Liver (tissue), 9 donors: ENCODE results near the gene EFNA3. TPM values are rescaled to one million over a fixed set of nuclear protein-coding genes. Genes with fewer than 3 reads are reported as not detected.

Experiments
- DNase-seq: peaks from one replicate; pipeline ENCODE4 v3.0.0-alpha.2; 2017; ENCODE audit warnings: low spot score
- H3K27ac ChIP-seq, 2 donors: one replicate each; pipeline ENCODE4 v1.7.0; 2013; ENCODE audit warnings: inconsistent platforms in 2 of 2, low read length in 2 of 2, control low read depth in 1 of 2, low read depth in 1 of 2, mild to moderate bottlenecking in 1 of 2
- H3K27me3 ChIP-seq, 4 donors: one replicate each; pipeline versions ENCODE4 v1.6.1 to v1.7.0; 2013; ENCODE audit warnings: low read length in 3 of 4, inconsistent platforms in 1 of 4, mild to moderate bottlenecking in 1 of 4, moderate library complexity in 1 of 4; ENCODE audit not compliant: control insufficient read depth in 4 of 4, insufficient read depth in 4 of 4
- H3K36me3 ChIP-seq, 4 donors: one replicate each; pipeline versions ENCODE4 v1.6.1 to v1.7.0; 2013; ENCODE audit warnings: low read length in 3 of 4, mild to moderate bottlenecking in 3 of 4, low read depth in 1 of 4, moderate library complexity in 1 of 4; ENCODE audit not compliant: control insufficient read depth in 4 of 4, insufficient read depth in 3 of 4
- H3K4me1 ChIP-seq, 4 donors: one replicate each; pipeline versions ENCODE4 v1.6.1 to v1.7.0; 2013; ENCODE audit warnings: low read length in 3 of 4, mild to moderate bottlenecking in 3 of 4, moderate library complexity in 1 of 4; ENCODE audit not compliant: control insufficient read depth in 4 of 4, insufficient read depth in 4 of 4
- H3K4me3 ChIP-seq, 3 donors: one replicate each; pipeline versions ENCODE4 v1.6.1 to v1.7.0; 2013; ENCODE audit warnings: low read length in 3 of 3, control low read depth in 1 of 3, low read depth in 1 of 3, mild to moderate bottlenecking in 1 of 3
- H3K9ac ChIP-seq, 2 donors: one replicate each; pipeline ENCODE4 v1.7.0; 2013; ENCODE audit warnings: low read length in 2 of 2, mild to moderate bottlenecking in 2 of 2, moderate library complexity in 2 of 2, control low read depth in 1 of 2, low read depth in 1 of 2
- H3K9me3 ChIP-seq, 4 donors: one replicate each; pipeline versions ENCODE4 v1.6.1 to v1.7.0; 2013; ENCODE audit warnings: low read length in 3 of 4; ENCODE audit not compliant: control insufficient read depth in 4 of 4
- ATF3 ChIP-seq: IDR thresholded peaks from 2 replicates; pipeline ENCODE4 v1.6.1; 2016; ENCODE audit warnings: antibody characterized with exemption
- EGR1 ChIP-seq, 2 donors: IDR thresholded peaks; 2 replicates each; pipeline ENCODE4 v1.6.1; 2016 to 2018; ENCODE audit warnings: antibody characterized with exemption in 2 of 2, low read depth in 2 of 2
- FOXA1 ChIP-seq: IDR thresholded peaks from 2 replicates; pipeline ENCODE4 v1.6.1; 2016; ENCODE audit warnings: antibody characterized with exemption
- FOXA2 ChIP-seq: IDR thresholded peaks from 2 replicates; pipeline ENCODE4 v1.6.1; 2016; ENCODE audit warnings: antibody characterized with exemption
- GABPA ChIP-seq, 2 donors: IDR thresholded peaks in 1 of 2; conservative IDR thresholded peaks in 1 of 2; 2 replicates each; pipeline ENCODE4 v1.6.1; 2016; ENCODE audit warnings: antibody characterized with exemption in 2 of 2, mild to moderate bottlenecking in 1 of 2, moderate library complexity in 1 of 2
- HNF4A ChIP-seq, 2 donors: conservative IDR thresholded peaks; 2 replicates each; pipeline ENCODE4 v1.6.1; 2016; ENCODE audit warnings: antibody characterized with exemption in 2 of 2, mild to moderate bottlenecking in 2 of 2
- HNF4G ChIP-seq: IDR thresholded peaks from 2 replicates; pipeline ENCODE4 v1.6.1; 2016; ENCODE audit warnings: antibody characterized with exemption
- JUND ChIP-seq, 2 donors: IDR thresholded peaks; 2 replicates each; pipeline ENCODE4 v1.6.1; 2016; ENCODE audit warnings: antibody characterized with exemption in 2 of 2
- MAX ChIP-seq: IDR thresholded peaks from 2 replicates; pipeline ENCODE4 v1.6.1; 2016; ENCODE audit warnings: antibody characterized with exemption
- NR2F2 ChIP-seq: IDR thresholded peaks from 2 replicates; pipeline ENCODE4 v1.6.1; 2016; ENCODE audit warnings: antibody characterized with exemption
- RAD21 ChIP-seq, 2 donors: IDR thresholded peaks; 2 replicates each; pipeline ENCODE4 v1.6.1; 2016; ENCODE audit warnings: antibody characterized with exemption in 2 of 2, mild to moderate bottlenecking in 2 of 2
- RXRA ChIP-seq, 2 donors: IDR thresholded peaks; 2 replicates each; pipeline ENCODE4 v1.6.1; 2017 to 2018; ENCODE audit warnings: antibody characterized with exemption in 2 of 2, mild to moderate bottlenecking in 1 of 2
- SP1 ChIP-seq: IDR thresholded peaks from 2 replicates; pipeline ENCODE4 v1.6.1; 2018; ENCODE audit warnings: antibody characterized with exemption, mild to moderate bottlenecking
- TAF1 ChIP-seq: conservative IDR thresholded peaks from 2 replicates; pipeline ENCODE4 v1.6.1; 2016; ENCODE audit warnings: antibody characterized with exemption, mild to moderate bottlenecking
- YY1 ChIP-seq: IDR thresholded peaks from 2 replicates; pipeline ENCODE4 v1.6.1; 2016; ENCODE audit warnings: antibody characterized with exemption, mild to moderate bottlenecking
- ZBTB33 ChIP-seq: IDR thresholded peaks from 2 replicates; pipeline ENCODE4 v1.6.1; 2016; ENCODE audit warnings: antibody characterized with exemption
- WGBS: extraction: QIAGEN DNeasy Blood & Tissue Kit; methylation state at CpG from one replicate; pipeline ENCODE4 v1.1.7; 2013; 5-methylcytosine and 5-hydroxymethylcytosine counted together
- polyA plus RNA-seq, 2 donors: library from polyadenylated mRNA; stranded (reverse) in 1 of 2; unstranded in 1 of 2; fragments of 200-250 nt in 1 of 2; fragments of >200 nt in 1 of 2; fragmentation: Nextera tagmentation in 1 of 2; extraction: Ambion mirVana in 1 of 2; gene quantifications; one replicate each; pipeline versions ENCODE4 v1.2.1 to v1.2.3, GENCODE V29; 2013 to 2015
- total RNA-seq, 2 donors: library from RNA; depleted of rRNA; stranded (reverse); fragments of >200 nt; gene quantifications; one replicate each; pipeline ENCODE4 v1.2.3, GENCODE V29; 2014
- TF ChIP-seq, protein P1 (sequence below): fragments of 150-350 bp; IDR thresholded peaks from 2 replicates; pipeline ENCODE4 v1.5.1; 2017; ENCODE audit warnings: improper control_type of control experiment, low read depth, low read length; ENCODE audit not compliant: missing input control
- TF ChIP-seq, protein P2 (sequence below): IDR thresholded peaks from 2 replicates; pipeline ENCODE4 v1.6.1; 2016; ENCODE audit warnings: antibody characterized with exemption, mild to moderate bottlenecking
- donor health status: healthy.
- donor health status: healthy.
- donor health status: healthy.
- donor health status: healthy.
- donor health status: healthy.

EFNA3 gene
- total and polyA plus RNA-seq, 4 donors: 0.47 to 3.7 (median 1.1) TPM

DNA sequence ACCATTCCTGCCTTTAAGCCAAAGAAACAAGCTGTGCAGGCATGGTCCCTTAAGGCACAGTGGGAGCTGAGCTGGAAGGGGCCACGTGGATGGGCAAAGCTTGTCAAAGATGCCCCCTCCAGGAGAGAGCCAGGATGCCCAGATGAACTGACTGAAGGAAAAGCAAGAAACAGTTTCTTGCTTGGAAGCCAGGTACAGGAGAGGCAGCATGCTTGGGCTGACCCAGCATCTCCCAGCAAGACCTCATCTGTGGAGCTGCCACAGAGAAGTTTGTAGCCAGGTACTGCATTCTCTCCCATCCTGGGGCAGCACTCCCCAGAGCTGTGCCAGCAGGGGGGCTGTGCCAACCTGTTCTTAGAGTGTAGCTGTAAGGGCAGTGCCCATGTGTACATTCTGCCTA is 55.7 kb downstream of the EFNA3 start:
- peaks cover 0 to 64% (median 40%) of the 10 kb centered on the region in 4 donors for H3K4me1 ChIP-seq
- DNase-seq: no peak
- H3K9me3 ChIP-seq: no peaks in the 10 kb centered on the region
- peaks cover 8 to 26% (median 19%) of the 10 kb centered on the region in 4 donors for H3K36me3 ChIP-seq
- peak overlapping the region; percentile 20 to 95 for H3K9ac ChIP-seq
- H3K27me3 ChIP-seq: no peaks in the 10 kb centered on the region
- H3K27ac ChIP-seq: peak overlapping the region; percentile 99
- 25% methylated on average over 1 of the region's 1 CpG for WGBS
- TF ChIP-seq FOXA1: peak; percentile 80
- TF ChIP-seq, protein P1, sequence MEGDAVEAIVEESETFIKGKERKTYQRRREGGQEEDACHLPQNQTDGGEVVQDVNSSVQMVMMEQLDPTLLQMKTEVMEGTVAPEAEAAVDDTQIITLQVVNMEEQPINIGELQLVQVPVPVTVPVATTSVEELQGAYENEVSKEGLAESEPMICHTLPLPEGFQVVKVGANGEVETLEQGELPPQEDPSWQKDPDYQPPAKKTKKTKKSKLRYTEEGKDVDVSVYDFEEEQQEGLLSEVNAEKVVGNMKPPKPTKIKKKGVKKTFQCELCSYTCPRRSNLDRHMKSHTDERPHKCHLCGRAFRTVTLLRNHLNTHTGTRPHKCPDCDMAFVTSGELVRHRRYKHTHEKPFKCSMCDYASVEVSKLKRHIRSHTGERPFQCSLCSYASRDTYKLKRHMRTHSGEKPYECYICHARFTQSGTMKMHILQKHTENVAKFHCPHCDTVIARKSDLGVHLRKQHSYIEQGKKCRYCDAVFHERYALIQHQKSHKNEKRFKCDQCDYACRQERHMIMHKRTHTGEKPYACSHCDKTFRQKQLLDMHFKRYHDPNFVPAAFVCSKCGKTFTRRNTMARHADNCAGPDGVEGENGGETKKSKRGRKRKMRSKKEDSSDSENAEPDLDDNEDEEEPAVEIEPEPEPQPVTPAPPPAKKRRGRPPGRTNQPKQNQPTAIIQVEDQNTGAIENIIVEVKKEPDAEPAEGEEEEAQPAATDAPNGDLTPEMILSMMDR: no peak
- peak overlapping the region; percentile 34 to 40 (median 35) for H3K4me3 ChIP-seq

GRCh38 chr1:155134880-155135414 is 56.3 kb downstream of the EFNA3 start:
- Histone ChIP-seq H3K36me3 (peaks cover 8 to 26% (median 17%) of the 10 kb centered on the region in 4 donors), H3K9ac (peak overlapping the region; percentile 87 to 95), H3K4me3 (peak overlapping the region; percentile 28 to 65 (median 34)), H3K9me3 (no peaks in the 10 kb centered on the region), H3K4me1 (peaks cover 0 to 67% (median 42%) of the 10 kb centered on the region in 4 donors), H3K27me3 (no peaks in the 10 kb centered on the region), H3K27ac (peak overlapping the region; percentile 99)
- TF ChIP-seq JUND (IDR thresholded peaks at IDR 0.05) (peak; percentile 41 to 80), NR2F2 (peak; percentile 84), SP1 (peak; percentile 75), YY1 (peak; percentile 65), EGR1 (IDR thresholded peaks at IDR 0.05; ENCODE audit: low read depth in 2 of 2) (peak in 1 of 2 donors; percentile 71), TAF1 (no peak), FOXA1 (no peak), ZBTB33 (peak; percentile 74), FOXA2 (no peak), RAD21 (IDR thresholded peaks at IDR 0.05) (peak in 1 of 2 donors; percentile 41), GABPA (IDR thresholded peaks at IDR 0.05 in 1 of 2, conservative IDR thresholded peaks at IDR 0.05 in 1 of 2) (no peak), MAX (peak; percentile 75), ATF3 (peak; percentile 52), RXRA (IDR thresholded peaks at IDR 0.05) (peak; percentile 79 to 91), HNF4A (conservative IDR thresholded peaks at IDR 0.05) (peak; percentile 65 to 83), HNF4G (peak; percentile 11)
- TF ChIP-seq, protein P2, sequence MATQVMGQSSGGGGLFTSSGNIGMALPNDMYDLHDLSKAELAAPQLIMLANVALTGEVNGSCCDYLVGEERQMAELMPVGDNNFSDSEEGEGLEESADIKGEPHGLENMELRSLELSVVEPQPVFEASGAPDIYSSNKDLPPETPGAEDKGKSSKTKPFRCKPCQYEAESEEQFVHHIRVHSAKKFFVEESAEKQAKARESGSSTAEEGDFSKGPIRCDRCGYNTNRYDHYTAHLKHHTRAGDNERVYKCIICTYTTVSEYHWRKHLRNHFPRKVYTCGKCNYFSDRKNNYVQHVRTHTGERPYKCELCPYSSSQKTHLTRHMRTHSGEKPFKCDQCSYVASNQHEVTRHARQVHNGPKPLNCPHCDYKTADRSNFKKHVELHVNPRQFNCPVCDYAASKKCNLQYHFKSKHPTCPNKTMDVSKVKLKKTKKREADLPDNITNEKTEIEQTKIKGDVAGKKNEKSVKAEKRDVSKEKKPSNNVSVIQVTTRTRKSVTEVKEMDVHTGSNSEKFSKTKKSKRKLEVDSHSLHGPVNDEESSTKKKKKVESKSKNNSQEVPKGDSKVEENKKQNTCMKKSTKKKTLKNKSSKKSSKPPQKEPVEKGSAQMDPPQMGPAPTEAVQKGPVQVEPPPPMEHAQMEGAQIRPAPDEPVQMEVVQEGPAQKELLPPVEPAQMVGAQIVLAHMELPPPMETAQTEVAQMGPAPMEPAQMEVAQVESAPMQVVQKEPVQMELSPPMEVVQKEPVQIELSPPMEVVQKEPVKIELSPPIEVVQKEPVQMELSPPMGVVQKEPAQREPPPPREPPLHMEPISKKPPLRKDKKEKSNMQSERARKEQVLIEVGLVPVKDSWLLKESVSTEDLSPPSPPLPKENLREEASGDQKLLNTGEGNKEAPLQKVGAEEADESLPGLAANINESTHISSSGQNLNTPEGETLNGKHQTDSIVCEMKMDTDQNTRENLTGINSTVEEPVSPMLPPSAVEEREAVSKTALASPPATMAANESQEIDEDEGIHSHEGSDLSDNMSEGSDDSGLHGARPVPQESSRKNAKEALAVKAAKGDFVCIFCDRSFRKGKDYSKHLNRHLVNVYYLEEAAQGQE: peak; percentile 84
- TF ChIP-seq, protein P1: no peak
- peak; percentile 75 for DNase-seq
- 5% methylated on average over 18 of the region's 18 CpGs for WGBS
